DOHH2 (cell line): Measurements from ENCODE around the gene DESI1.

Experiments used
- EZH2phosphoT487 ChIP-seq: fragments of 200-600 bp; sonication (generic); IDR thresholded peaks from 2 replicates; pipeline ENCODE4 v1.6.1; 2017; ENCODE audit warnings: borderline replicate concordance, mild to moderate bottlenecking, antibody characterized with exemption, low read length, moderate library complexity, mixed read lengths
- TF ChIP-seq, protein P1 (sequence below): fragments of 200-600 bp; sonication (generic); IDR thresholded peaks from one replicate; pipeline ENCODE4 v1.5.1; 2014; ENCODE audit warnings: antibody characterized with exemption, mild to moderate bottlenecking, low read depth, low read length; ENCODE audit not compliant: poor library complexity, severe bottlenecking

DNA sequence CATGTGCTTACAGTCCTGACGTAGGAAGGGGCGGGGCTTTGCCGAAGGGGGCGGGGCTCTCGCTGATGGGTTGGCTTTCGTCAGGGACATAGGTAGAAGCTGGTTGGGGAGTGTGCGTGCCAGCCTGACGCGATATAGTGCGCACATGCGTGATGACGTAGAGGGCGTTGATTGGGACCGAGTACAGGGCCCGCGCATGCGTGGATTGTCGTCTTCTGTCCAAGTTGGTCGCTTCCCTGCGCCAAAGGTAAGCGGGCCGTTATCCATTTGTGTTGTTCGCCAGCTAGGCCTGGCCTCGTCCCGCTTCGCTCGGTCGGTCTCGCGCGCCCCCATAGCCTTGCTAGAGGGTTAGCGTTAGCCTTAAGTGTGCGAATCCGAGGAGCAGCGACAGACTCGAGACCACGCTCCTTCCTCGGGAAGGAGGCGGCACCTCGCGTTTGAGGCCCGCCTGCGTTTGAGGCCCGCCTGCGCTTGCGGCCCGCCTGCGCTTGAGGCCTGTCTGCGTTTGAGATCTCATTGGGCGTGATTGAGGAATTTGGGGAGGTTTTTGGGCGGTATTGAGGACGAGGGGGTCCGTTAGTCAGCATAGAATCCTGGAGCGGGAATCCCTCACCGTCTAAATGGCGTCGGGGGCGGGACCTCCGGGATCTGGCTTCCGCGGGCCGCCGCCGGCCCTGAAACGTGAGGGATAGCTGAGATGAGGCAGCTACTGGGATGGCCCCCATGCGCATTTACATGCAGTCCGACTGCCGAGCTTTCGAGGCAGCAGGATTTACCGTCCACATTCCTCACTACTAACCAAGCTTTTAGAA lies 462 bp upstream of the DESI1 start, which contains the start of gene XRCC6:
- TF ChIP-seq, protein P1, sequence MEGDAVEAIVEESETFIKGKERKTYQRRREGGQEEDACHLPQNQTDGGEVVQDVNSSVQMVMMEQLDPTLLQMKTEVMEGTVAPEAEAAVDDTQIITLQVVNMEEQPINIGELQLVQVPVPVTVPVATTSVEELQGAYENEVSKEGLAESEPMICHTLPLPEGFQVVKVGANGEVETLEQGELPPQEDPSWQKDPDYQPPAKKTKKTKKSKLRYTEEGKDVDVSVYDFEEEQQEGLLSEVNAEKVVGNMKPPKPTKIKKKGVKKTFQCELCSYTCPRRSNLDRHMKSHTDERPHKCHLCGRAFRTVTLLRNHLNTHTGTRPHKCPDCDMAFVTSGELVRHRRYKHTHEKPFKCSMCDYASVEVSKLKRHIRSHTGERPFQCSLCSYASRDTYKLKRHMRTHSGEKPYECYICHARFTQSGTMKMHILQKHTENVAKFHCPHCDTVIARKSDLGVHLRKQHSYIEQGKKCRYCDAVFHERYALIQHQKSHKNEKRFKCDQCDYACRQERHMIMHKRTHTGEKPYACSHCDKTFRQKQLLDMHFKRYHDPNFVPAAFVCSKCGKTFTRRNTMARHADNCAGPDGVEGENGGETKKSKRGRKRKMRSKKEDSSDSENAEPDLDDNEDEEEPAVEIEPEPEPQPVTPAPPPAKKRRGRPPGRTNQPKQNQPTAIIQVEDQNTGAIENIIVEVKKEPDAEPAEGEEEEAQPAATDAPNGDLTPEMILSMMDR, result no peak
- TF ChIP-seq EZH2phosphoT487, result no peak
